HG02571 (cell line): ENCODE data around the gene CYTH4.
"Not testable (repeated sequence)": the region's sequence is repeated elsewhere in the genome, so short reads cannot be mapped to it uniquely, and the experiment has no call there.

Experiments
- ATAC-seq: cut with Tn5 transposase; IDR thresholded peaks from one replicate; pipeline ENCODE4 v1.9.1; 2021; ENCODE audit warnings: mild to moderate bottlenecking, moderate library complexity; ENCODE audit not compliant: unreplicated experiment

CYTH4 gene

GRCh38 chr22:37325039-37325395, 42.7 kb downstream of the CYTH4 start:
- no peak for ATAC-seq

- ATAC-seq: no peak
Observed at GRCh38 chr22:37326726-37327125, 44.4 kb downstream of the CYTH4 start.

GRCh38 chr22:37328017-37328416, 45.7 kb downstream of the CYTH4 start:
- no peak for ATAC-seq

GRCh38 chr22:37328538-37329237, 46.4 kb downstream of the CYTH4 start:
- ATAC-seq: not testable (repeated sequence)

GRCh38 chr22:37329238-37330140, 47.2 kb downstream of the CYTH4 start:
- no peak for ATAC-seq

GRCh38 chr22:37330200-37331033, 48.1 kb downstream of the CYTH4 start:
- ATAC-seq: no peak

GRCh38 chr22:37331034-37331428, 48.7 kb downstream of the CYTH4 start:
- ATAC-seq: no peak

GRCh38 chr22:37331856-37332536, 49.7 kb downstream of the CYTH4 start:
- no peak for ATAC-seq

GRCh38 chr22:37333724-37334460, 51.6 kb downstream of the CYTH4 start:
- ATAC-seq: no peak

- no peak for ATAC-seq
Observed at GRCh38 chr22:37334461-37334858, 52.2 kb downstream of the CYTH4 start.

- ATAC-seq: no peak
Observed at GRCh38 chr22:37334859-37335805, 52.8 kb downstream of the CYTH4 start.

- no peak for ATAC-seq
Observed at GRCh38 chr22:37335806-37336199, 53.5 kb downstream of the CYTH4 start.

GRCh38 chr22:37336579-37336978, 54.3 kb downstream of the CYTH4 start:
- no peak for ATAC-seq

- no peak for ATAC-seq
Observed at GRCh38 chr22:37337204-37337943, 55.1 kb downstream of the CYTH4 start.

GRCh38 chr22:37338539-37339246, 56.4 kb downstream of the CYTH4 start:
- ATAC-seq: no peak

- ATAC-seq: no peak
Observed at GRCh38 chr22:37340331-37341262, 58.3 kb downstream of the CYTH4 start.

GRCh38 chr22:37342065-37342464, 59.8 kb downstream of the CYTH4 start:
- no peak for ATAC-seq
